NCI-H748 treated with DMSO at 0.1 percent for 48 hours (cell line): Measurements from ENCODE around the gene TRIM45.

Experiments
- DNase-seq: peaks from one replicate; lab custom pipeline; 2025; lab: John Stamatoyannopoulos, UW

The TRIM45 gene

DNA sequence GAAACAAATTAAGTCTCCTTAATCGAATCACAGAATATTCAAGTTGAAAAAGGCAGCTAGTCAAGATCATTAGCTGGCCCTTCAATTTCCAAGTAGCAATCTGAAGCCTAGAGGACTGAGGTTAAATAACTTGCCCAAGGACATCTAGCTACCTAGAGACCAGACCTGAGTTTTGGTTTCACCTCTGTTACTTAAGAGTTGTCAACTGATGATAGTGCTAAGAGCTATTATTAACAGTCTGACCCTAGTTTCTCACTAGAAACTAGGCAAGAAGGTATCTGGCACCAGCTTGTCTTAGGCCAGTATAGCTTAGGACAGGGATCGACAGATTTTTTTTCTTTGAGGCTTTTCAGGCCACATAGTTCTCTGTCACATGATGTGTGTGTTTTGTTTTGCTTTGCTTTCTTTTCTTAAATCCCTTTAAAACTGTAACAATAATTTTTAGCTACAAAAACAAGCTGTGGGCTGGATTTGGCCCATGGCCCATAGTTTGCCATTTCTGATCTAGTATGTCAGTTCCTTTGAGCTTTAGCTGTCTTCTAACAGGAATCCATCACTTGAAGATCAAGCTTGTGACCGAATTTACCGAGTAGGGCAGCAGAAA is 23.2 kb downstream of the TRIM45 start:
- no peak for DNase-seq

DNA sequence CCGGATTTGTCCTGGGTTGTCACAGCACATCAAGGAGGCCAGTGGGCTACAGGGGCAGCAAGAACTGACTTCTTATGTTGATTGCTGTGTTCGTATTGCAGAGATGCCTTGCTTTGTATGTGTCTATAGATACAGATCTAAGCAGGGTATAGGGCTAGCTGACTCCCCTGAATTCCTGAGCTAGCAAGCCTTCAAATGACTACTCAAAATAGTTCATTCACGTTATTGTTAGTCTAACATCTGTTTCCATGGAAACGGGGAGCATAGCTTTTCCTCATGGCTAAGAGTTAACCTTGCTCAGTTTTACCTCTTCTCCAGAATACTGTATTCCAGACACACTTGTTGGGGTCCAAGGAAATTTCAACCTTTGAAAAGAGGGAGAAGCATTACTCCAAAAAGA is 24.1 kb downstream of the TRIM45 start:
- DNase-seq = no peak

GRCh38 chr1:117096951-117097408 is 24.6 kb downstream of the TRIM45 start:
- no peak for DNase-seq

DNA sequence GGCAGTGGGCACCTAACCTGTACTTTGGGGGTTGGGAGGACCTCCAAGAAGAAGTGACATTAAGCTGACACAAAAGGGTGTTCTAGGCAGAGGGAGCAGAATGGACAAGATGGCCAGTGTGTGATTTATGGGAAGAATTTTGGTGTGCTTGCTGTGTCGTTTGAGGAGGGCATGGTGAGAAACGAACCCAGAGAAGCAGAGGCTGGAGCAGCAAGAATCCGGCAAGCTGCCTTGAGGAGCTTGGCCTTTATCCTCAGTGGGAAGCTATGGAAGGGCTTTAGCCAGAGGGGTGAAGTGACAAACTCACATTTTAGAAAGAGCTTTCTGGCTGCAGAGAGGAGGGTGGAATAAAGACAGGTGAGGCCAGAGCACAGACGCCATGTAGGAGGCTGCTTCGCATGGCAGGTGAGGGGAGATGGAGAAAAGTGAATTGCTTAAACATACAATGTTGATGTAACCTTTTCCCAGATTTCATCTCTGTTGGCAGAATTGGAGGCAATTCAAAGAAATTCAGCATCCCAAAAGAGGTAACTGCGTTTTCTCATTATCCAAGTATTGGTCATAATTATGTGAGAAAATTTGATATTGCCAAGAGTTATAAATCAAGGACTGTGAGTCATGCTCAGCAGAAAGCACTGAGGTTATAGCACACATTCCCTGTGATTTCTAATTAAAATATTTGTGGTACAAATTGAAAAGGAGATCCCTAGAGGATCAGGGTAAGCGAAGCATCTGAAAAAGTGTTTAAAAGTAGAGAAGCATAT is 26.5 kb downstream of the TRIM45 start:
- DNase-seq = no peak

GRCh38 chr1:117093870-117094621 is 27.5 kb downstream of the TRIM45 start:
- no peak for DNase-seq

DNA sequence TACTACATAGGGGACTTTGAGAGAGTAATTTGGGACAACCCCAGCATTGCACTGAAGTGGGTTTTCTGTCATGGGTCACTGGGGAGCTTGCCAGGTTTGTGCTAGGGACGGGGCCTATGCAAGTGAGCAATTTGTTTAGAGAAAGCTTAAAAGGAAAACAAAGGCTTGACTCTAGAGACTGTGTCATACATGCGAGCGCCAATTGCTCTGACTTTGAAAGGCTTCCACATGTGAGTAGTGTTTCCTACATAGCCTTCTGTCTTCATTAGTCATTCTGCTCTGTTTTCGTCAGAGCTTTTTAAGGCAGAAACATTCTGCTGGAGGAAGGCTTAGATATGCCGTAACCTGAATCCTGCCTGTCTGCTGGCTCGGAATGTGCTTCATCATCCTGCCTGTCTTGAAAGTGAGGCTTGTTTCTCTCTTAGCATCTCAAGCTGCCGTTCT is 28.4 kb downstream of the TRIM45 start:
- DNase-seq = no peak

GRCh38 chr1:117092594-117092993 is 29.0 kb downstream of the TRIM45 start:
- no peak for DNase-seq

DNA sequence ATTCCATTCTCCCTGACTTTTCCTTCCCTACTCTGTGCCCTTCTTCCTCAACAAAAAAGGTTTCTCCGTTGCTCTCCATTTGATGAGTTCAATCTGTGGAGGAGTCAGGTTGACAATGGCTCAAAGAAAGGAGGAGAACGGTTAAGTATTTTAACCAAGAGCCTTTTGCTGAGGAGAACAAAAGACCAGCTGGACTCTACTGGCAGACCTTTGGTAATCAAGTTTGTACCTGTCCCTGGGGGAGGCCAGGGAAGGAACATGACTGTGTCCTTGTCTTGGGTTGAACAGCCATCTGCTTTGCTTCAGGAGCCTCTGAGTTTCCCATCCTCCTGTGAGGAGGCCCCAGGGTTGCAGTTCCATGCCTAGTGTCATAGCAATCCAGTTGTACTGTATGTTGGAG is 31.6 kb downstream of the TRIM45 start:
- DNase-seq = no peak

DNA sequence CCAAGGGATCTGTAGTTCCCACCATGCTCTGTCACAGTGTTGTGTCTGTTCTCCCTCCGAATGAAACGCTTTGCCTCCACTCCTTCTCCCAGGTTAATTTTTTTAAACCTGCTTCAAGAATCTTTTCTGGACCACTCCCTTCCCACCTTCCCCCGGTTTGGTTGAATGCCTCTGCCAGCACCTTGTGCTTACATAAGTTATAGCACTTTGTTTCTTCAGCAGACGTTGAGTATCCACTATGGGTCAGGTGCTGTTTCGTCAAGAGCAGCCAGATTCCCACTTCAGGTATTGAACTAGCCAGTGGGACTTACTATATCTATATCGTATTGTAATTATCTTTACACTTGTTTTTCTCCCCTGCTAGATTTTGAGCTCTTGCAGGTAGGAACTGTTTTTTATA is 33.9 kb downstream of the TRIM45 start:
- DNase-seq = no peak

DNA sequence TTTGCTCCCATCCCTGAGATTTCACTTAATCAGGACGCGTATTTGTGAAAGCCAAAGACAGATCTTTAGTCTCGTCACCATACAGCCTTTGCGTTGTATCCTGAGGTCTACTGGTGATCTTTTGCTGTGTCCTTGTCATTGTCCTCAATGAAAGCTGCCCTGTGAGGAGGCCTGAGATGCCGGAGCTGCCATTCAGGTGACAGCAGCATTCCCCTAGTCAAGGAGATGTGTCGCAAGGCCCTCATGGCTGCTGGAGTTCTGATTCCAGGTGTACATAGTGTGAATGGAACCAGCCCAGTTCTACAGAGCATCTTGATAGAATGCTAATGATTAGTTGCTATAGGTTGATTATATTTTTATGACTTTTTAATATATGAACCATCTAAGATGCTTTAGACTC is 37.3 kb downstream of the TRIM45 start:
- DNase-seq = no peak

DNA sequence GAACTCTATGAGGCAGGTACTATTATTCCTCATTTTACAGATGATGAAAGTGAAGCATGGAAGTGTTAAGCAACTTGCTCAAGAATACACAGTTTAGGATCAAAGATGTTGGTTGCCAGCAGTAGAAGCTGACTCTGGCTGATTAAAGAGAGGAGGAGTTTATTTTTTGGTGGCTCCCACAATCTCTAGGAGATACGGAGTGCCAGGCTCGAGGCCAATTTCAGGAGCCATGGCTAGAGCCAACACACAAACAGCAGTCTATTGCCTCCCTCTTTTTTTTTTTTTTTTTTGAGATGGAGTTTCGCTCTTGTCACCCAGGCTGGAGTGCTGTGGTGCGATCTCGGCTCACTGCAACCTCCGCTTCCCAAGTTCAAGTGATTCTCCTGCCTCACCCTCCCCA is 41.8 kb downstream of the TRIM45 start:
- no peak for DNase-seq

DNA sequence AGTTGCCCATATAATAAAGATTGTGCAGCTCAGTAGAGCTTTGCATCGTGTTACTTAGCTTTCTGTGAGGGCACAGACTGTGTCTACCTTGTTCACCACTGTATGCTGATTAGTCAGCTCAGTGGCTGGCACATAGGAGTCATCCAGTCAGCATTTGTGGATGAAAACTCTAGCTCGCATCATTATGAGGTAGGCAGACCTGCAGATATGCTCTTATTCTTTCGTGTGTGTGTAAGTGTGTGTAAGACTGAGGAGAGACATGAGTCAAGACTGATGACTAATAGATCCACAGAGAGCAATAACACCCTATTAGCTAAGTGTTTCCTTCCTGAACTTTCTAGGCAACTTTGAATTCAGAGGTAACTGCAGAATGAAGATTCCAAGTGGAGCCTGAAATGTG is 44.3 kb downstream of the TRIM45 start:
- no peak for DNase-seq

GRCh38 chr1:117076648-117077047 is 44.9 kb downstream of the TRIM45 start:
- DNase-seq = no peak

DNA sequence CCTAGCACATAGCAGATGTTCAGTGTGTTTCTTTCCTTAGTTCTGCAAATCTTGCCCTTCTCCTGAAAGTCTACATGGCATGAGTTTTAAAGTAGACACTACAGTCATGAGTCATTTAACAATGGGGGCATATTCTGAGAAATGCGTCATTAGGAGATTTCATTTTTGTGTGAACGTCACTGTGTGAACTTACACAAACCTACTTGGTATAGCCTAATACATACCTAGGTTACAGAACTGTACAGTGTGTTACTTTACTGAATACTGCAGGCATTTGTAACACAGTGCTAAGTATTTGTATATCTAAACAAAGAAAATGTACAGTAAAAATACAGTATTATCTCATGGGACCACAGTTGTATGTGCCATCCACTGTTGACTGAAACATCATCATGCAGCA is 51.4 kb downstream of the TRIM45 start:
- no peak for DNase-seq

- DNase-seq = no peak
Observed at GRCh38 chr1:117069220-117069844, 52.2 kb downstream of the TRIM45 start.

- no peak for DNase-seq
Observed at GRCh38 chr1:117068580-117068979, 53.0 kb downstream of the TRIM45 start.

- DNase-seq = no peak
Observed at GRCh38 chr1:117067533-117068370, 53.8 kb downstream of the TRIM45 start.

DNA sequence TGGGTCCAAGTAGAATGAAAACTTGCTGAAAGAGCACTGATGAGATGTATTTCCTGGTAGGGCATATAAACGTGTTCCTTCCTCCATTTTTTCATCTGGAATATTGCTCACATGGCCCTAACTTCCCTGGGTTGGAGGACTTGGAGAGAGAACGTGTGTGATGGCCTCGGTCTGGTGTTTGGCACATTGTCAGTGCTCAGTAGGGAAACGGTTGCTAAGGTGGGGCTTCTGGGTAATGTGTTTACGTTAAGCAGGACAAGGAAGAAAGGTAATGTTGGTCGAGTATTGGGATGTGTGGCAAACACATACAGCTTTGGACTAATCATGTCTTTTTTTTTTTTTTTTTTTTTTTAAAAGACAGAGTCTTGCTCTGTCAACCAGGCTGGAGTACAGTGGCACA is 55.2 kb downstream of the TRIM45 start:
- DNase-seq = no peak

- no peak for DNase-seq
Observed at GRCh38 chr1:117061986-117062415, 59.5 kb downstream of the TRIM45 start.
